ENCODE results near the gene MSTO1. TPM values are rescaled to one million over a fixed set of nuclear protein-coding genes. Genes with fewer than 3 reads are reported as not detected.
"Not testable (repeated sequence)": the region's sequence is repeated elsewhere in the genome, so short reads cannot be mapped to it uniquely, and the experiment has no call there.

The MSTO1 gene
- total RNA-seq, 1 donor from 2014 or later, result 38.1 TPM

GRCh38 chr1:155570593-155570990, 39.4 kb upstream of the MSTO1 start:
- no peak for DNase-seq (ENCODE audit: extremely low spot score in 2 of 2)

DNA sequence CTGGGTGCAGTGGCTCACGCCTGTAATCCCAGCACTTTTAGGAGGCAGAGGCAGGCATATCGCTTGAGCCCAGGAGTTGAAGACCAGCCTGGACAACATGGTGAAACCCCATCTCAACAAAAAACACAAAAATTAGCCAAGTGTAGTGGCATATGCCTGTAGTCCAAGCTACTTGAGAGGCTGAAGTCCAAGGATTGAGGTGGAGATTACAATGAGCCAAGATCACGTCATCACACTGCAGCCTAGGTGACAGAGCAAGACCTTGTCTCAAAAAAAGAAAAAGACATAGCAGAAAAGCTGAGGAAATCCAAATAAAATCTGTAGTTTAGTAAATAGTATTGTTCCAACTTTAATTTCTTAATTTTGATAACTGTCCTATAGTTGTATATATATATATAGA, 35.9 kb upstream of the MSTO1 start:
- intact Hi-C loops (cut with DNase I), result no loop called here
- no peak overlapping the region for H3K4me3 ChIP-seq
- no peak for DNase-seq (ENCODE audit: extremely low spot score in 2 of 2)
- H3K9me3 ChIP-seq, result no peaks in the 10 kb centered on the region
- no peaks in the 10 kb centered on the region for H3K27me3 ChIP-seq
- TF ChIP-seq POLR2AphosphoS5 (IDR thresholded peaks at IDR 0.05; ENCODE audit: insufficient read depth in 1 of 2, low read depth in 1 of 2) (no peak), POLR2A (IDR thresholded peaks at IDR 0.05) (no peak)
- TF ChIP-seq, protein P1, sequence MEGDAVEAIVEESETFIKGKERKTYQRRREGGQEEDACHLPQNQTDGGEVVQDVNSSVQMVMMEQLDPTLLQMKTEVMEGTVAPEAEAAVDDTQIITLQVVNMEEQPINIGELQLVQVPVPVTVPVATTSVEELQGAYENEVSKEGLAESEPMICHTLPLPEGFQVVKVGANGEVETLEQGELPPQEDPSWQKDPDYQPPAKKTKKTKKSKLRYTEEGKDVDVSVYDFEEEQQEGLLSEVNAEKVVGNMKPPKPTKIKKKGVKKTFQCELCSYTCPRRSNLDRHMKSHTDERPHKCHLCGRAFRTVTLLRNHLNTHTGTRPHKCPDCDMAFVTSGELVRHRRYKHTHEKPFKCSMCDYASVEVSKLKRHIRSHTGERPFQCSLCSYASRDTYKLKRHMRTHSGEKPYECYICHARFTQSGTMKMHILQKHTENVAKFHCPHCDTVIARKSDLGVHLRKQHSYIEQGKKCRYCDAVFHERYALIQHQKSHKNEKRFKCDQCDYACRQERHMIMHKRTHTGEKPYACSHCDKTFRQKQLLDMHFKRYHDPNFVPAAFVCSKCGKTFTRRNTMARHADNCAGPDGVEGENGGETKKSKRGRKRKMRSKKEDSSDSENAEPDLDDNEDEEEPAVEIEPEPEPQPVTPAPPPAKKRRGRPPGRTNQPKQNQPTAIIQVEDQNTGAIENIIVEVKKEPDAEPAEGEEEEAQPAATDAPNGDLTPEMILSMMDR (IDR thresholded peaks at IDR 0.05), result no peak
- H3K4me1 ChIP-seq, result no peaks in the 10 kb centered on the region
- H3K36me3 ChIP-seq, result no peaks in the 10 kb centered on the region
- no peak overlapping the region for H3K27ac ChIP-seq

More at GRCh38 chr1:155570593-155570990, 39.4 kb upstream of the MSTO1 start:
- H3K4me1 ChIP-seq, result no peaks in the 10 kb centered on the region
- H3K36me3 ChIP-seq, result no peaks in the 10 kb centered on the region
- H3K27me3 ChIP-seq, result no peaks in the 10 kb centered on the region
- intact Hi-C loops (cut with DNase I), result no loop called here
- H3K9me3 ChIP-seq, result no peaks in the 10 kb centered on the region
- no peak overlapping the region for H3K27ac ChIP-seq
- no peak overlapping the region for H3K4me3 ChIP-seq
- TF ChIP-seq POLR2A (IDR thresholded peaks at IDR 0.05) (no peak), POLR2AphosphoS5 (IDR thresholded peaks at IDR 0.05; ENCODE audit: insufficient read depth in 1 of 2, low read depth in 1 of 2) (no peak)
- TF ChIP-seq, protein P1 (IDR thresholded peaks at IDR 0.05), result no peak

DNA sequence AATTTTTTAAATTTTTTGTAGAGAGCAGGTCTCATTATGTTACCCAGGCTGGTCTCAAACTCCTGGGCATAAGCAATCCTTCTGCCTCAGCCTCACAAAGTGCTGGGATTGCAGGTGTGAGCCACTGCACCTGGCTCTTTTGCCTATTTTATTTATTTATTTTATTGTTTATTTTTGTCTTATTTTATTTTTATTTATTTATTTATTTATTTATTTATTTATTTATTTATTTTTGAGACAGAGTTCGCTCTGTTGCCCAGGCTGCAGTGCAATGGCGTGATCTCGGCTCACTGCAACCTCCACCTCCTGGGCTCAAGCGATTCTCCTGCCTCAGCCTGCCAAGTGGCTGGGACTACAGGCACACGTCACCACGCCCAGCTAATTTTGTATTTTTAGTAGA, 34.4 kb upstream of the MSTO1 start:
- intact Hi-C loops (cut with DNase I); H3K4me1 ChIP-seq; DNase-seq (ENCODE audit: extremely low spot score in 2 of 2); H3K36me3 ChIP-seq; H3K4me3 ChIP-seq; H3K27ac ChIP-seq; H3K9me3 ChIP-seq; H3K27me3 ChIP-seq: not testable (repeated sequence)

DNA sequence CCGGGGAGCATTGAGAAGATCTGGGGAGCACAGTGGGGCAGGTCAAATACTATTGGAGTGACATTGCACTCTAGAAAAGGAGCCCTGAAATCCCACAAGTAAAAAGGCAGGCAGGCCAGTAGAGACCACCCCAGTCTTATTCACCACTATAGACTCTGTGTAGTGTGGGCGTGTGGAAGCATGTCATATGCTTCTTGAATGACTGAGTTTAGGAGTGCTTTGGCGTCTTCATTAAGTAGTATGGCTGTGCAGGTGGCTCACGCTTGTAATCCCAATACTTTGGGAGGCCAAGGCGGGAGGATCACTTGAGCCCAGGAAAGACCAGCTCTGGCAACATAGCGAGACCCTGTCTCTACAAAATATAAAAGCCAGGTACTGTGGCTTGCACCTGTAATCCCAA, 26.2 kb upstream of the MSTO1 start:
- H3K27ac ChIP-seq; H3K4me3 ChIP-seq; H3K36me3 ChIP-seq; intact Hi-C loops (cut with DNase I); H3K9me3 ChIP-seq; H3K27me3 ChIP-seq; H3K4me1 ChIP-seq; DNase-seq (ENCODE audit: extremely low spot score in 2 of 2): not testable (repeated sequence)

DNA sequence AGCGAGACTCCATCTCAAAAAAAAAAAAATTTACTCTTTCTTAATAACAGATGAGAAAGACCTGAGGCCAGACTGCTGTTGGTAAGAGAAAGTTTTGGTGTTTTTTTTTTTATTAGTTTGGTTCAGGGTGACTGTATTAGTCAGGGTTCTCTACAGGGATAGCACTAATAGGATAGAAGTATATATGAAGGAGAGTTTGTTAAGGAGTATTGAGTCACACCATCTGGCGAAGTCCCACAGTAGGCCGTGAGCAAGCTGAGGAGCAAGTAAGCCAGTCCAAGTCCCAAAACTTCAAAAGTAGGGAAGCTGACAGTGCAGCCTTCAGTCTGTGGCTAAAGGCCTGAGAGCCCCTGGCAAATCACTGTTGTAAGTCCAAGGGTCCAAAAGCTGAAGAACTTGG, 20.7 kb upstream of the MSTO1 start:
- H3K9me3 ChIP-seq; H3K4me3 ChIP-seq; H3K4me1 ChIP-seq; H3K27me3 ChIP-seq; H3K27ac ChIP-seq; intact Hi-C loops (cut with DNase I); DNase-seq (ENCODE audit: extremely low spot score in 2 of 2); H3K36me3 ChIP-seq: not testable (repeated sequence)

DNA sequence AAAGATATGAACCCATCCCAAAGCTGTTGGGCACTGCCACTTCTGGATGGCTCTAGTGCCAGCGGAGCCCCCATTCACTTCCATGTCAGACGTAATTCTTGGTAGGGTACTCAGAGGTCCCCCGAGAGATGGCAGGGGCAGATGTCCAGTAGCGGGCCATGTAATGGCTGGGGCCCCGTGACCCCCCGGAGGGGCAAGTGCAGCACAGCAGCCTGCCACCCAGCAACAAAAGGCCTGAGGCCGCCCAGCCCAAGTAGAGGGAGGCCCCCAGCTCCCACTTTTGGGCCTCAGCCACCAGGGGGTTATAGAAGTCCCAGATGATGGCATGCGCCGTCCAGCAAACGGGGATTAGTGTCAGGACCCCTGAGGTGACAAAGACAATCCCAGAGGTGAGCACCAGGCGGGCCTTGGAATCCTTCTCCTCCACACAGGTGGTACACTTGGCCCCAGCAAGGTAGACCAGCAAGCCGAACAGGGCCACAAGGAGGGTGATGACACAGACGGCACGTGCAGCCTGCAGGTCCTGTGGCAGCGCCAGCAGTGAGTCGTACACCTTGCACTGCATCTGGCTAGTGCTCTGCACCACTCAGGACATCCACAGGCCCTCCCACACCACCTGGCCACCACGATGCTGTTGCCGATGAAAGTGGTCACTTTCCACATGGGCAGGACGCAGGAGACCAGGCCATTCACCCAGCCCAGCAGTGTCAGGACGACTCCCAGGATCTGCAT, 19.3 kb upstream of the MSTO1 start:
- intact Hi-C loops (cut with DNase I), result loop anchor here (5.0 kb wide), 1 partner anchor 338 kb away; no protein-coding TSS in a partner anchor
- DNase-seq (ENCODE audit: extremely low spot score in 2 of 2); H3K27me3 ChIP-seq; H3K4me3 ChIP-seq; H3K9me3 ChIP-seq; H3K27ac ChIP-seq; H3K36me3 ChIP-seq; H3K4me1 ChIP-seq: not testable (repeated sequence)

GRCh38 chr1:155591770-155592169, 18.2 kb upstream of the MSTO1 start:
- no peaks in the 10 kb centered on the region for H3K4me1 ChIP-seq
- peak in 1 of 2 donors; percentile 13 for TF ChIP-seq POLR2AphosphoS5 (IDR thresholded peaks at IDR 0.05; ENCODE audit: insufficient read depth in 1 of 2, low read depth in 1 of 2)
- no peak for TF ChIP-seq POLR2A (IDR thresholded peaks at IDR 0.05)
- TF ChIP-seq, protein P1 (IDR thresholded peaks at IDR 0.05), result peak in 1 of 3 experiments; percentile 38
- H3K9me3 ChIP-seq, result no peaks in the 10 kb centered on the region
- intact Hi-C loops (cut with DNase I), result loop anchor here (5.0 kb wide), 1 partner anchor 339 kb away; no protein-coding TSS in a partner anchor
- no peak overlapping the region for H3K27ac ChIP-seq
- DNase-seq (ENCODE audit: extremely low spot score in 2 of 2), result no peak
- H3K36me3 ChIP-seq, result no peaks in the 10 kb centered on the region
- H3K4me3 ChIP-seq, result no peak overlapping the region
- H3K27me3 ChIP-seq, result no peaks in the 10 kb centered on the region

DNA sequence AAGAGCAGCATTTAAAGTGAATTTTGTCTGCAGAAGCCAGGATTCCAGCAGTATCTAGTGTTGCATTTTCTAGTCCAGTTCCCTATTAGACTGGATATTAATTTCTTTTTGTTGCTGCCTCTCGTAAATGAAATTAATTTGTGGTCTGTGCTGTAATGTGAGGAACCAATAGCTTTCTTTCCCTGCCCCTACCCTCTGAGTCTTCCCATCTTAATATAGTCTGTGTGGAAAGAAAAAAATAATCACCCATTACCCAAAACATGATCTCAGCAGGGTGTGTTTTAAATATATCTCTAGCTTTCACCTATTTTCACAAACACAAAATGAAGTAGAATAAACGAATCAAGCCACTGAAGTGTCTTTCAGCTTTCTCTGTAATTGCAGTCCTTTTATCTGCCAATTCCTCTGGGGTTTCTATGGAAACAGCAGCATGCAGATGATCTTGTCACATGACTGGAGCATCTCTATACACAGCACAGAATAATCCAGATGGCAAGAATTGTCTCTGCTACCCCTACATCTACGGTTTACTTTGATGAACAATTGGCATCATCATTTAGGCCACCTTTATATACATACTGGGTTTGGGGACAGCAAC, 14.0 kb upstream of the MSTO1 start:
- H3K36me3 ChIP-seq; intact Hi-C loops (cut with DNase I); H3K9me3 ChIP-seq; DNase-seq (ENCODE audit: extremely low spot score in 2 of 2); H3K4me1 ChIP-seq; H3K4me3 ChIP-seq; H3K27me3 ChIP-seq; H3K27ac ChIP-seq: not testable (repeated sequence)
